Mesodermal cell (in vitro differentiated cells): ENCODE results near the gene CCDC83.
"Not testable (repeated sequence)": the region's sequence is repeated elsewhere in the genome, so short reads cannot be mapped to it uniquely, and the experiment has no call there.

Experiments used
- H3K27ac ChIP-seq: 2 replicates; pipeline ENCODE4 v1.7.0; 2013; ENCODE audit warnings: mild to moderate bottlenecking, low read depth, low read length, moderate library complexity; ENCODE audit not compliant: severe bottlenecking
- H3K36me3 ChIP-seq: 2 replicates; pipeline ENCODE4 v1.7.1; 2013; ENCODE audit warnings: mild to moderate bottlenecking, low read length, moderate library complexity; ENCODE audit not compliant: control insufficient read depth, insufficient read depth
- H3K4me1 ChIP-seq: one replicate; pipeline ENCODE4 v1.7.1; 2013; ENCODE audit warnings: mild to moderate bottlenecking, low read length; ENCODE audit not compliant: insufficient read depth, control insufficient read depth, poor library complexity, severe bottlenecking
- H3K4me3 ChIP-seq: 2 replicates; pipeline ENCODE4 v1.7.0; 2013; ENCODE audit warnings: low read length, control low read depth, mild to moderate bottlenecking; ENCODE audit not compliant: insufficient read depth, poor library complexity, severe bottlenecking; ENCODE audit errors: extremely low read depth
- H3K9me3 ChIP-seq: 2 replicates; pipeline ENCODE4 v1.7.1; 2013; ENCODE audit warnings: mild to moderate bottlenecking, low read length, moderate library complexity; ENCODE audit not compliant: control insufficient read depth
- WGBS, 2 experiments: methylation state at CpG; one replicate each; pipeline ENCODE4 v1.1.5; 2013; ENCODE audit warnings: missing lambda C conversion rate in 2 of 2; ENCODE audit not compliant: insufficient coverage in 2 of 2; 5-methylcytosine and 5-hydroxymethylcytosine counted together

CCDC83 gene

GRCh38 chr11:85951428-85952107, 96.4 kb downstream of the CCDC83 start:
- Histone ChIP-seq H3K36me3 (peaks cover 26% of the 10 kb centered on the region), H3K9me3 (no peaks in the 10 kb centered on the region), H3K4me3 (no peak overlapping the region), H3K4me1 (peaks cover 16% of the 10 kb centered on the region), H3K27ac (no peak overlapping the region)
- 92 to 100% methylated on average over 2 of the region's 3 CpGs for WGBS, 2 experiments

- H3K27ac ChIP-seq, H3K4me3 ChIP-seq, H3K9me3 ChIP-seq: not testable (repeated sequence)
- Histone ChIP-seq H3K36me3 (peaks cover 32% of the 10 kb centered on the region), H3K4me1 (peaks cover 22% of the 10 kb centered on the region)
- 100% methylated on average over 1 of the region's 7 CpGs; no CpG with 5 or more reads in 1 of the 2 experiments for WGBS, 2 experiments
These were observed 96.9 kb downstream of the CCDC83 start for GRCh38 chr11:85952108-85952485.

GRCh38 chr11:85953491-85954143, 98.4 kb downstream of the CCDC83 start:
- Histone ChIP-seq H3K4me3 (no peak overlapping the region), H3K4me1 (peaks cover 24% of the 10 kb centered on the region), H3K9me3 (no peaks in the 10 kb centered on the region), H3K36me3 (peaks cover 43% of the 10 kb centered on the region), H3K27ac (no peak overlapping the region)
- WGBS, 2 experiments, result 100% methylated on average over 1 of the region's 2 CpGs; no CpG with 5 or more reads in 1 of the 2 experiments

DNA sequence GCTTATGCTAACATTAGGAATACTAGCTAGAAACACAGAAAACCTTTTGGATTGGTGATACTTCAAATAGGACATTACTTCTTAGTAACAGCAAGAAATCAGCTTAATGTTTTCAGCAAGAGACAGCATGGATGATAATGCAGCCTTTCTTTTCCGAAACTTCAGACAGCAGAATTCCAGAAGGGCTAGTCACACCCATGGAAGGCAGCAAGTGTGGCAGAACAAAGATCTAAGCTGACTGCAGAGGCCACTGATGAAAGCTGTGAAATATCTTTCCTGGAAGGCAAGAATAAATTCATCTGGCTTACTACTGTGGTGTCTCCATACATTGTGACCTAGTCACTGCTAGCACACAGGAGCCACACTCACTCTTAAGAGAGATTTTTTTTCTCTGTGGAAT, 100.3 kb downstream of the CCDC83 start:
- Histone ChIP-seq H3K9me3 (no peaks in the 10 kb centered on the region), H3K4me1 (peaks cover 24% of the 10 kb centered on the region), H3K36me3 (peaks cover 58% of the 10 kb centered on the region), H3K4me3 (no peak overlapping the region), H3K27ac (peak overlapping the region; percentile 82)
- 57 to 82% methylated on average over 1 of the region's 1 CpG for WGBS, 2 experiments

GRCh38 chr11:85960678-85961077, 105.5 kb downstream of the CCDC83 start:
- H3K27ac ChIP-seq, result peak overlapping the region; percentile 16
- H3K9me3 ChIP-seq, result no peaks in the 10 kb centered on the region
- peaks cover 16% of the 10 kb centered on the region for H3K4me1 ChIP-seq
- 87 to 100% methylated on average over 2 to 3 of the region's 3 CpGs for WGBS, 2 experiments
- H3K36me3 ChIP-seq, result peaks cover 72% of the 10 kb centered on the region
- no peak overlapping the region for H3K4me3 ChIP-seq

GRCh38 chr11:85961130-85961529, 105.9 kb downstream of the CCDC83 start:
- peaks cover 76% of the 10 kb centered on the region for H3K36me3 ChIP-seq
- peaks cover 12% of the 10 kb centered on the region for H3K4me1 ChIP-seq
- H3K27ac ChIP-seq, result peak overlapping the region; percentile 16
- no peaks in the 10 kb centered on the region for H3K9me3 ChIP-seq
- 100% methylated on average over 1 of the region's 6 CpGs for WGBS, 2 experiments
- H3K4me3 ChIP-seq, result no peak overlapping the region

GRCh38 chr11:85961930-85962363, 106.8 kb downstream of the CCDC83 start:
- no peaks in the 10 kb centered on the region for H3K9me3 ChIP-seq
- no peak overlapping the region for H3K27ac ChIP-seq
- no peak overlapping the region for H3K4me3 ChIP-seq
- peaks cover 80% of the 10 kb centered on the region for H3K36me3 ChIP-seq
- WGBS, 2 experiments, result 70 to 90% methylated on average over 2 to 4 of the region's 5 CpGs
- H3K4me1 ChIP-seq, result peaks cover 4% of the 10 kb centered on the region

DNA sequence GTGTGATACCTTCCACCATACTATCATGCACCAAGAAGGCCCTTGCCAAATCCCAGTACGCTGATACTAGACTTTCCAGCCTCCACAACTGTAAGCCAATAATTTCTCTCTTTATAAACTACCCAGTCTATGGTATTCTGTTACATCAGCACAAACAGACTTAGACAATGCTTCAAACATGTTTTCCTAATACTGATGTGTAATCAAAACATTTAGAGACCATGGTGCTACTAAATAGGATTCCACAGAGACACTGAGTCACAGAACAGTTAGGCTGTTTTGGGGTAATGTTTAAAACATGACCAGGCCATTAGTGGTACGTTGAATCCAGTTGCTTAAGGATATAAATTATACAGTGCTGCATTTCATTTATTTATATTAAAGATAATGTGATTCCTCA, 110.0 kb downstream of the CCDC83 start:
- no peaks in the 10 kb centered on the region for H3K9me3 ChIP-seq
- WGBS, 2 experiments, result 100% methylated on average over 1 of the region's 2 CpGs
- no peak overlapping the region for H3K27ac ChIP-seq
- H3K36me3 ChIP-seq, result peaks cover 78% of the 10 kb centered on the region
- H3K4me1 ChIP-seq, result peaks cover 4% of the 10 kb centered on the region
- H3K4me3 ChIP-seq, result no peak overlapping the region

DNA sequence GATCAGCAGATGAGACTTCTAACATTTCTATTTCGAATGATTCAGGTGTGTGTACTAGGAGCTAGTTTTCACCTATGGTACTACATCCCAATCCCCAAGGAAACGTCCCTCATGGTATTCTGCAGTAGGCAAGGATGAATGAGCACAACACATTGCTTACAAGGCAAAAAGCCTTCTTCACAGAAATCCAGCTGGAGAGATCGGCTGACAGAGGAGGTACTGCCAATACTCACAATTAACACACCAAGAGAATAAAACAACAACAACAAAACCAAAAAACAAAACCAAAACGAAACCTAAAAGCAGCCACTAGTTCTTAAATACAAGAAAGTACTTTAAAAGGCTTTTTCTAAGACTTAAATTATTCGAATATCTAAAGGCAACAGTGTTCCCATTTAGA, 112.3 kb downstream of the CCDC83 start:
- Histone ChIP-seq H3K9me3 (no peaks in the 10 kb centered on the region), H3K36me3 (peaks cover 83% of the 10 kb centered on the region), H3K4me1 (peaks cover 4% of the 10 kb centered on the region), H3K27ac (no peak overlapping the region), H3K4me3 (no peak overlapping the region)
- 81 to 100% methylated on average over 1 to 2 of the region's 5 CpGs for whole genome bisulfite sequencing, 2 experiments
